ENCODE results near the gene FREY1.

Gene FREY1

DNA sequence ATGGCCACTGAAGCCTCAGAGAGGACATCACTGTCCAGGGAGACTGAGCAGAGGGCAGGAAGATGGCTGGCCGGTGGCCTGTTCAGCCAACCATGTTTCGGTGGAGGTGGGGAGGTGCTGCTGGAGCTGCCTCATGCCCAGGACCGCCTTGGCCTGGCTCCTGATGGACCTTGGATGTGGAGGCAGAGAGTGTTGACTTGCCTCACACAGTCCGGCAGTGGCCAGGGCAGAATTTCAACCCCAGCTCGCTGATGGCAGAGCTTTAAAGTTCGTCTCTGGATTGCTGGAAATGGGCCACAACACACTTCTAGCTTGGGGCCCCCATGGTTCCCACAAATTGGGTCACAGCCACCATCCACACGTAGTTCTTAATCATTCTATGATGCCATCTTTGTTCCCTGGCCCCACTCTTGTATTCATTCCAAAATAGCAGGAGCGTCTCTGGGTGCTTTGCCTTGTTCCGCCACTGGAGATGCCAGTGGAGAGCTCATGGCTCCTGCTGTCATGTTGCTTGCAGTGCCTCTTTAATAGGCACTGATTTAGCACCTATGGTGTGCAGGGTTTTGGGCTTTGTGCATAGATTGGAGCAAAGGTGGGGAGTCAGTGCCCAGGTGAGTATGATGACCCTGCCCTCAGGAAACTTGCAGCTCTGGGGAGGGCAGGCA lies 16.1 kb downstream of the FREY1 start:
- no peak for DNase-seq

DNA sequence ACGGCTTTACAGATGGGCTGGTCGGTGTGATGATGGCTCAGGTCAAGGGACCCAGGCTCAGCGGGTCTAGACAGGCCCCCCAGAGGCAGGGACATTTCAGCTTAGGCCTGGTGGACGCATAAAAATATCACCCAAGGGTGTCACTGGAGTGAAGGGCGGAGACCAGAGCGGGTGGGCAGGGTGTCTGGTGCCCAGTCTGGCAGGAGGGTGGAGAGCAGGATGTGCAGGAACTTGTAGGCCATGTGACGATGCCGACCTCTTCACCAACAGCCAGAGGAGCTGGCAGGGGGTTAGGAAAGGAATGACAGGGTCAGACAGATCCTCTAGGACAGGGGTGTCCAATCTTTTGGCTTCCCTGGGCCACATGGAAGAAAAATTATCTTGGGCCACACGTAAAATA lies 17.1 kb downstream of the FREY1 start:
- no peak for DNase-seq

DNA sequence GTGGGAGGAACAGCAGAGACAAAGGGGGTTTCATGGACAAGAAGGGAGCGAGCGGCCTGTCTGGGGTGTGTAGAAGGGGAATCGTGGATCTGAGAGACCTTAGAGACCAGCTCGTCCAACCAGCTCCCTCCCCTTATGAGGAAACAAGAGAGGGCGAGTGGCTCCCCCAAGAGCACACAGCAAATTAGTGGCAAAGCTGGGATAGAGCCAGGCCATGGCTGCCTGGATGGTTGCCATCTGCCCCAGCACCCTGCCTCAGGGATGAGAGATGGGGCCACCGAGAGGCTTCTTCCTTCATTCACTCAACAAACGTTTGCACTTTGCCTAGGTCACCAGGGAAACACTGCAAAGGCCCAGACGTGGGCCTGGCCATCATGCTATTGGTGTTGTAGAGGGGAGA lies 17.5 kb downstream of the FREY1 start:
- no peak for DNase-seq

DNA sequence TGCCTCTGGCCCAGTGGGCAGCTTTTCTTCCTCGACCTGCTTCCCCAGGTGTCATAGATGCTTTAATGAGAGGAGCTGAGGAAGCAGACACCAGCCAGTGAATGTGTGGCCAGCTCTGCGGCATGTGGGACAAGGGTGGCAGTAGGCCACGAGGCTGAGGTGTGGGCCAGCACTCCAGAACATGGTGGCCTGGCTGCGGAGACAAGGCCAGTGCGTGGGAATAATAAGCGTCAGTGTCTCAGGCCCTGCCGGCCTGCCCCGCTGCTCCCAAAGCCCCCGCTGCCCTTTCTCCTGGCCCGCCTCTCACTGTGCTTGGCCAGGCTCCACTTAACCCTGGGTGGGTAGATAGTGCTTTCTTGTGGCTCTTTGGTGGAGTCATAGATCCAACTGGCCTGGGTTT lies 19.5 kb downstream of the FREY1 start:
- DNase-seq = no peak

DNA sequence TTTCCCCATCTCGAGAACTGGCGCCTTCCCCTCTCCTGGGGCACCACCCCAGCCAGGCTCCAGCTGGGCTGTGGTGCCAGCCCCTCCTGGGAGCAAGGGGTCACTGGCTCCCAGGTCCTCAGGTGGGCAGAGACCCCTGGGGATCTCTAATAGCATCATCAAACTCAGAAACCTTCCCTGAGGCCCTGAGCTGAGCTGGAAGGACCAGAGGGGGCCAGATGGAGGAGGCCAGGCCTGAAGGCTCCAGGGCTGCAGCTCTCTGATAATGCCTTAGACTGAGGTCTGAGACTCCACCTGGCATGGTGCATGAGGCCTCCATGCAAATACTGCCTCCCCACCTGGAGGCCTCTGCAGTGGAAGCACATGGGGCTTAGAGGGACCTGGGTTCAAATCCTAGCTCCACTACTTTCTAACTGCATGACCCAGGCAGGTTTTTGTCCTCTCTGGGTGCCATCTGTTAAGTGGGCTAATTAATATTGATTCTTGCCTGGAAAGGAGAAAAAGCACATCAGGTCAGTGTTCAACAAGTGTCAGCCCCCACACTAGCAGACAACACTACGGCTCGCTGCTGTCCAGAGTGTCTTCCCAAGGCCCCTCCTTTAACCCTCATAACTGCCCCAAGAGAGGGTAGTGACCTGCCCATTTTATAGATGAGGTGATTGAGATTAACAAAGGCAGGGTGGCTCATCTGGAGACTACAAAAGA lies 20.1 kb downstream of the FREY1 start:
- no peak for DNase-seq

DNA sequence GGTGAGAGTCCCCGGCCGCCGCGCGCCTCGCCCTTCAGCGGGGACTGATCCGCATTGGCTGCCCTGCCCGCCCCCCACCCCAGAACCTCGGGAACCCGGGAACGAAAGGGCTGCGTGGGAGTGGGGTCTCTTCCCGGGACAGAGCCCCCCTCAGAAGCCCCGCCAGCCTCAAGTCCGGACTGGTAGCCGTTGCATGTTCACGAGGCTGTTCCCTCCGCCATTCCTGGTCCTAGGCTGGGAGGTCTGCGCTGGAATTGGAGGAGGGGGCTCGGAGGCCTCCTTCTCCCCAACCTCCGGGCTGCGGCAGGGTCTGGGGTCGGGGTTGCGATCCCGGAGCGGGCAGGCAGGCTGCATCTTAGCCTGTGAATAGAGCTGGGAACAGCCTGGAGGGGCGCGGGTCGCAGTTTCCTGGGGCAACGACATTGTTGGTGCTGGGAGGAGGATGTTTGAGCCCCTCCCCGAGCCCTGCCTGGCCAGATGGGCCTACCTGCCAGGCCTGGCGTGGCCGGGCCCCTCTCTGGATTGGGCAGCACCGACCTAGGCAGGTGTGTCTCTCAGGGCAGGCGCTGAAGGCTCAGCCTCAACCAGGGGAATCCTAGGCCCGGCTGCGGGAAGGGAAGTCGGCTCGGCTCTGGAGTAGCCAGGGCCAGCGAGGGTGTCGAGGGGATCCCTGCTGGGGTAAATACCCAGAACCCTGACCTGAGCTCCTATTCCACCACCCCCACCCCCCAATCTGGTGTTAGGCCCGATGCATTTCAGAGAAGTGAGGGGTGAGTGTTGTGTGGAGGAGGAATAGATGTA lies 20.9 kb downstream of the FREY1 start:
- no peak for DNase-seq

DNA sequence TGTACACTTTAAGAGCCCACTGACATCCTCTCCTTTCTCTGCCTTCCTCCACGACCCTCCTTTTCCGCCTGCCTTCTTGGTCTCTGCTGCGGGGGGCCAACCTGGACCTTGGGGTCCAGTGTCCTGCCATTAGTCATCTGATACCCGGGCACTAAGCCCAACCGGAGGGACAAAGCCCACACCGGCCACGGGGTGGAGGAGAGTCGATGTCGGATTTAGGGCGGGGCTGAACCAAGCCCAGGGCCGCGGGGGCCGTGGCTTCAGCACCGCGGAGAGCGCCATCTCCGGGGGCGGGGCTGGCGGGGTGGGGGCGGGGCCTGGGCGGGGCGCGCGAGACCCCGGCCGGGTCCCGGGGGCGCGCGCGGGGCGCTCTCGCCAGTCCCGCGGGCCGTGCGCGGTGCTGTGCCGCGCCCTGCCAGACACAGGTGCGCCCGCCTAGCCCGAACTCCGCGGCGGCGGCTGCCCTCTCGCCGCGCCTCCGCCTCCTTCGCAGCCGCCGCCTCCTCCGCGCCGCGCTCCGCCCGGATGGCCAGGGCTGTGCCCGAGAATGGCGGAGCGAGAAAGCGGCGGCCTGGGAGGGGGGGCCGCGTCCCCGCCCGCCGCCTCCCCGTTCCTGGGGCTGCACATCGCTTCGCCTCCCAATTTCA lies 21.7 kb downstream of the FREY1 start, which contains the start of gene MAPK8IP1:
TSS of gene MAPK8IP1 (plus strand) at position 378 of the 647 bp plus-strand sequence. CDS start at position 548, 170 bp downstream.
- DNase-seq = no peak

DNA sequence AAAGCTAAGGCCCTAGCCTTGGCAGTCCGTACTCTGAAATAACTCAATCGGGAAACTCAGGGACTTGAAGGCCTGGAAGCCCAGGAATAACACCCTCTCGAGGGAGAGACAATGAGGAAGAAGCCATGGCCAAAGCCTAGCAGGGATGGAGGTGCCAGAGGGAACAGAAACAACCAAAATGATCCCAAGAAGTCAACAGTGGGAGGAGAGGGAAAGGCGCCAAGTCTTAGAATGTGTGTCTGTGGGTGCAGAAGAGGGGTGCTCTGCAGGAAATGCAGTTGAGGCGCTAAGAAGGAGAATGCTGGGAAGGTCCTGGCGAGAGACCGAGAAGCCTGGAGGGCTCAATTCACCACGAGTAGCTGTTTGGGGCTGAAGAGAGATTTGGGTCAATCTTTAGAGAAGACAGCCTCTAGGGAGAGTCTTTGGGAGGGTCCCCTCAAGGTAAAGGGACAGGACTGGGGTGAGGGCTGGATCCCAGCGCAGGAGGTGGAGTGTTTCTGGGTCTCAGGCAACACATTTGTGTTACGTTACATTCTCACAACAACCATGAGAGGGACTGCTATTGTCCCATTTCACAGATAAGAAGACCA lies 22.4 kb downstream of the FREY1 start:
- DNase-seq = no peak

DNA sequence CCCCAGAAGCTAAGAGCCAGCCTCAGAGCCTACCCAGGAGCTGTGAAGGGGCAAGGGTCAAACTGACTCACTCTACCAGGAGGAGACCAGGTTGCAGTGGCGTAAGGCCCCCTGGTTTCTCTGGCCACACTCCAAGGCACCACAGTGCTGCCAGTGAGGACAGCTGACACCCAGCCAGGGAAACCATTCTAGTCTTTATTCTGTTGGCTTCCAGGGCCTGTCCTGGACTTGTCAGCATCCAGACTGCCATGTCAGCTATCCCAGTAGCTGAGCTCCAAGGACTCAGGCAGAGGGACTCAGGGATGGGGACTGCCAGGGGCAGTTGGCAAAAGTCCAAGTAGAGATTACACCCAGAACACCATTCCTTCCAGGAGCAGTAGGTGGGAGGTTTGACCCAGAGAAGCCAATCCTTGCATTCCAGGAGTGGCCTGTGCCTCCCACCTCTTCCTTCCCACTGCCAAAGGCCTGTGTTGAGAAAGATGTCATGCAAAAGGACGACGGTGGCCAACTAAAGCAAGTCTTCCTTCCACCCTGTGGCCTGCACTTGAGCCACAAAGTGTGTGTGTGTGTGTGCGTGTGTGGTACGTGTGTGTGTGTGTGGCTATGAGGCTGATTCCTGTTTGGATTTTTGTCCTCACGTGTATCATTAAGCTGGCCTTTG lies 25.2 kb downstream of the FREY1 start:
- no peak for DNase-seq

DNA sequence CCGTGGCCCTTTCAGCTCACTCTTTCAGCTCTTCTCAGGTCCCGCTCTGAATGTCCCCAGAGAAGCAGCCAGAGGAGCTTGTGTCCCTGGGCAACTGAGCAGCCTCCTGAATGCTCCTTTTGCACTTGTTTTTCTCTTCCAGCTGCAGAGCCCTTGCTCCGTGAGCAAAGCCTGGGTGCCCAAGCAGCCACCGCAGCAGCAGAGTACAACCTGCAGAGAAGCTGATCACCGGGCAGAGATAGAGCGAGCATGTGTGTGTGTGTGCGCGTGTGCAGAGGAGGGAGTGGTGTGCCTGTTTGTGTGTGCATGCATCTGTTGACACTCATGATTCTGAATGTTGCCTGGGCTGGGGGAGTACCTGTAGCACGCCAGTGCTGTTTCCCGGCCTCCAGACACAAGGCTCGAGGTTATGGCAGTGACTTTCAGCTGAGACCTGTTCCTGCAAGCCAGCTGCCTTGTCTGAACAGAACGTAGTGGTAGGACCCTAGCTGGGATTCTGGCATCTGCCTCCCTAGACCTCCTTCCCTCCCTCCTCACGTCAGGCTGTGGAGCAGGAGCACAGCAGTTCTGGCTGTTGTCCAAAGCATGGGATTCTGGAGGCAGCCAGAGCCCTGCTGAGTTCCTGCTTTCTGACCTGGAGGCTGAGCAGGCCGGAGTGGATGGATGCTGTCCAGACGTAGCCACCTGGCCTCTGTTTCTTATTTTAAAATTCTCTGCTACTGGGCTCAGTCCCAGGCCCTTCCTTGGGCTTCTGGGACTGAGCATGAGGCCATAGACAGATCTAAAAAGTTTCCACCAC lies 26.1 kb downstream of the FREY1 start:
- DNase-seq = no peak

DNA sequence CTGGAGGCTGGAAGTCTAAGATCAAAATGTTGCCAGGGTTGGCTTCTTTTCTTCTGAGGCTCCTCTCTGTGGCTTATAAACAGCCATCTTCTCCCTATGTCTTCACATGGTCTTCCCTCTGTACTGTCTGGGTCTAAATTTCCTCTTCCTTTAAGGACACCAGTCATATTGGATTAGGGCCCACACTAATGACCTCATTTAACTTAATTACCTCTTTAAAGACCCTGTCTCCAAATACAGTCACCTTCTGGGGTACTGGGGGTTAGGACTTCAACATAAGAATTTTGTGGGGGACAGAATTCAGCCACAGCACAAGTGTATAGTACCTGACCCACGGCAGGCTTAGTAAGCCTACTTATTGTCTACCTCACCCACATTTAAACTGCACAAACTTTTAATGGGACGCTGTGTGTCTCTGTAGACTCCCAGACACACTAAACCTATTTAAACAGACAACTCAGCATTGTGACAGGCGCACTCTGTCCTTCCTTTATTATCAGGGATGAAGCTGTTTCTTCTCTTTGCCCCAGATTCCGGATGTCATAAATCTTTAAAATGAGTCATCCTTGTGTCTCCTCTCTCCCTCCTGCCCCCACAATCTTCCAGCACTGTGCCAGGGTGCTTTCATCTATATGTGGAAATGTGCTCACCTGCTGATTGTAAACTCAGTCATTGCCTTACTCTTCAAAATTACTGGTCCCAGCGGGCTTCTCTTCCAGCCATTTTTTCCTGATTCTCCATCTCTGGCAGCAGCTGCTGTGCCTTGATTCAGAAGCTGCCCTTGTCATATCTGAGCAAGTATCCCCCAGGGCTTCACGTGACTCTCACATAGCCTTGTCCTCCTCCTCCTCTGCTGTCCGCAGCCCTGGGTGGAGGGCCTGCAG lies 27.0 kb downstream of the FREY1 start:
- DNase-seq = no peak

DNA sequence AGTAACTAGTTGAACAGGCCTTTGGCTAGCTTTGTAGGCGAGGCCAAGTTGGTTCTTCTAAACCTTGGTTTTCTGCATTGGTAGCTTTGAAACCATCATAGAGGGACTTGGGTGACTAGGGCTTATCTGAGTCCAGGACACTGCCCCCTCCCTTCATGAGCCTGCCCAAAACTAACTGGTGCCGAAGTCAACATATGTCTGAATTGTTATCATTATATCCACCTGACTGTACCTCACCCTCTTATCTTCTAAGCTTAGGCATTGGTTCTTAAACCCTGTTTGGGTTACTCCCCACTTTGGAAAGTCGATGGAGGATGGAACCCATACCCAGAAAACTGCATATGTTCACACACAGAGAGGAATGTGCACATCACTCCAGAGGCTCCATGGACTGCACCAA lies 29.2 kb downstream of the FREY1 start:
- DNase-seq = no peak

DNA sequence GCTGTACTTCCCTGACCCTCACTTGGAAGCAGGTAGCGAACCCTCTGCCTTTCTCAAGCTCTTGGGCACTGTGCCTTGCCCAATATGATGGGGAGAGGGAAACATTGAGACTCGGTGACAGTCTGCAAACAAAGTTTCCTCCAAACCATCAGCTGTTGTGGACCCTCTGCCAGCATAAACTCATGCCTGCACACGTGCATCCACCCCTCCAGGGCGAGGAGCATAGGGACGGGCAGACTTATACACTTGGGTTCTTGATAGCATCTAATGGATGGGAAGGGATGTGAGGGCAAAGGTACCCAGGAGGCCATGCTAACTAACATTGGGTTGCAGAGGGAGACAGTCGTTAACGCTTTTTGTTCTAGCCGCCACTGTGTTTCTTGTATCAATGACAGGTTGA lies 29.9 kb downstream of the FREY1 start:
- DNase-seq = no peak

DNA sequence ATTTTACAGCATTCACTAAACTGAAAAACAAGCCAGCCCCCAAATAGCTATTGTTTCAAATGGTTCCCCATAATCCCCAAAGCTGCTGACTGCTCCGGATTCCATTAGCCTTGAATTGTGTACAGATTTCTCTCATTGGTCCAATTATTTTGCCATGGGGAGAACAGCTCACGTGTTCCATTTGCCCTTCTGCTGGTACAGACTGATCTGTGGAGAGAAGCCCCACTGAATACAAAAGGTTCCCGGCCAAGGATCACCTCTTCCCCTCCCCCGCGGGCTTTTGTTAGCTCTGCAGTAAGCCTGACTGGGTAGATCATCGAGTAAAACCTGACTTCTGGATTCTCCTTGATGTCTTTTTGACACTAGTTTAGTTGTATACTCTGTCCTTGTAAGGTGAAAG lies 30.7 kb downstream of the FREY1 start:
- DNase-seq = no peak

DNA sequence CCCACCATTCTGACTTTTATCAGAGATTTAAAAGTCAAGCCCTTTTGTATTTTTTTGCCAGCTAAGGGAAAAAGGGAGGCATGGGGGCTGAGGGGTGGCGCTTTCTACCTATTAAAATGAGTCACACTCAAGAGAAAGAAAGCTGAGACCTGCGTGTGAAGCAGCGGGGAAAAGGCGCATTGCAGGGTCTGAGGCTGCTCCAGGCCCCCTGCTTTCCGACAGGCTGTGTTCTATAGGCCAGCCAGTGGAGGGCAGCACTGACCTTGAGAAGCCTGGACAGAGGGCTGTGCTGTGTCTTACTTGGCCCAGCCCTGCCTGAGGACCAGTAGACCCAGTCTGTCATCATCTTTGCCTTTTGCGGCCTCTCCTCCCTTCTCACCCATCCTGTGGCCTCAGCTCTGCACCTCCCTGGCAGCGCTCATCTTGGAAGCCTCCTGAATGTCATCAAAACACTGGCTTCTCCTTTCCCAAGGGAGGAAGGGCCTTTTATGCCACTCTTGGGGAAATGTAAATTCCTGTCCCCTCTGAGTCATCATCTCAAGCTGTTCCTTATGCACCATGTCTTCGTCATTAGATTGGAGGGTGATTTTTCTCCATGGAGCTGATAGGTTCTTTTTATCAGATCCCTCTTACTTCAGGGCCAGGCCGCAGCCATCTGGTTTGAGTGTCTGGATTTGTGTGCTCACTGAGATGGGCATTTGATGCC lies 34.3 kb downstream of the FREY1 start:
- DNase-seq = peak; percentile 38

DNA sequence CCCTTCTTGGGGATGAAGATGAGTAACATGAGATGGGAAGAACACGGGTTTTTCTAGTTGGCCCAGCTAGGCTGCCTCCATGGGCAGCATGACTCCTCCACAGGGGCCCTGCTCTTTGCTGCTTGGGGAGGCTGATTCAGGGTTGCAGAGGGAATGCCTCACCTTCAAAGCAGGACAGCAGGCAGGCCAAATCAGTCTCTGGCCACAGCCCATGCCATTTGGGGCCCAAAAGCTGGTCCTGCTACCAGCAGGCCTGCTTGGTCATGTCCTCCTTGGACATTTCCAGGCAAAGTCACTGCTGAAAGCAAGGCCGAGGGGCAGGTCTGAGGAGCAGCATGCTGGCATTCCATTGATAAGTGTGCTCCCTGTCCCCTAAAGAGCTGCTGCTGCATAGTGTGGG lies 35.4 kb downstream of the FREY1 start:
- no peak for DNase-seq

DNA sequence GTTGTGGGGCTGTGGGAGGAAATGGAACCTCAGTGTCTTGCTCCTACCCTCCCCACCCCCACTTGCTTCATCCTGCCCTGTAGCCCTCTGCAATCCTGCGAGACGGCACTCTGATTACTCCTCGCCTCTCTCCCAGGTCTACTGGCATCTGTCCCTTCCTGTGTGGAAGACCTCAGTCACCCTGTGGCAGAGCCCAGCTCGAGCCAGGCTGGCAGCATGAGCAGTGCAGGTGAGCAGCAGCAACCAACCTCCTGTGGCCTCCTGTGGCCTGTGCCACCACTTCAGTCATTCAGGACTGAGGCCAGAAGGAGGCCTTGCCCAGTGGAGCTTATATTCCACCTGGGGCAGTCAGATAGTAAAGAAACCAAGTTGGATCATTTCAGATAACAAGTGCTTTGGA lies 36.4 kb downstream of the FREY1 start:
- no peak for DNase-seq

DNA sequence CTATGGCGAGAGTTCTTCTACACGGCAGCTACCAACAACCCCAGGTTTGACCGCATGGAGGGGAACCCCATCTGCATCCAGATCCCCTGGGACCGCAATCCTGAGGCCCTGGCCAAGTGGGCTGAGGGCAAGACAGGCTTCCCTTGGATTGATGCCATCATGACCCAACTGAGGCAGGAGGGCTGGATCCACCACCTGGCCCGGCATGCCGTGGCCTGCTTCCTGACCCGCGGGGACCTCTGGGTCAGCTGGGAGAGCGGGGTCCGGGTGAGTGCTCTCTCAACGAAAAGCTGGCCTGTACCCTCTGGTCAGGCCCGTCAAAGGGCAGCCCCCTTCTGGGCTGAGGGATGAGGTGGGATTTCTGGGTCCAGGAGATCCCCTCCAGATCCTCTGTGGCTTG lies 37.5 kb downstream of the FREY1 start:
- DNase-seq = no peak

DNA sequence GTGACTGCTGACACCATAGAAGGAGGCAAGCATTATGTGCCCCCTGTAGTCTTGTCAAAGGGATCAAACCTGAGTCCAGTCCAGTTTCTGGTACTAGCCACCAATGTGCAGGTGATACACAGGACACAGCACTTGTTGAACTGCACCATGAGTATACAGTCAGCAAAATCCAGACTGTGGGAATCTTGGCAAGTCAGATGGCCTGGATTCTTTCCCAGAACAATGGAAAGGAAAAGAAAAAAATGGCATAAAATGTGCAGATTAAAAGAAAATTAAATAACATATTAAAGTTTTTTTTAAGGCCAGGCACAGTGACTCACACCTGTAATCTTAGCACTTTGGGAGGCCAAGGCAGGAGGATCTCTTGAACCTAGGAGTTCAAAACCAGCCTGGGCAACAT lies 43.0 kb downstream of the FREY1 start:
- no peak for DNase-seq

All from GDM1 (cell line).